Measurements from ENCODE around the gene IRS2.

Gene IRS2

DNA sequence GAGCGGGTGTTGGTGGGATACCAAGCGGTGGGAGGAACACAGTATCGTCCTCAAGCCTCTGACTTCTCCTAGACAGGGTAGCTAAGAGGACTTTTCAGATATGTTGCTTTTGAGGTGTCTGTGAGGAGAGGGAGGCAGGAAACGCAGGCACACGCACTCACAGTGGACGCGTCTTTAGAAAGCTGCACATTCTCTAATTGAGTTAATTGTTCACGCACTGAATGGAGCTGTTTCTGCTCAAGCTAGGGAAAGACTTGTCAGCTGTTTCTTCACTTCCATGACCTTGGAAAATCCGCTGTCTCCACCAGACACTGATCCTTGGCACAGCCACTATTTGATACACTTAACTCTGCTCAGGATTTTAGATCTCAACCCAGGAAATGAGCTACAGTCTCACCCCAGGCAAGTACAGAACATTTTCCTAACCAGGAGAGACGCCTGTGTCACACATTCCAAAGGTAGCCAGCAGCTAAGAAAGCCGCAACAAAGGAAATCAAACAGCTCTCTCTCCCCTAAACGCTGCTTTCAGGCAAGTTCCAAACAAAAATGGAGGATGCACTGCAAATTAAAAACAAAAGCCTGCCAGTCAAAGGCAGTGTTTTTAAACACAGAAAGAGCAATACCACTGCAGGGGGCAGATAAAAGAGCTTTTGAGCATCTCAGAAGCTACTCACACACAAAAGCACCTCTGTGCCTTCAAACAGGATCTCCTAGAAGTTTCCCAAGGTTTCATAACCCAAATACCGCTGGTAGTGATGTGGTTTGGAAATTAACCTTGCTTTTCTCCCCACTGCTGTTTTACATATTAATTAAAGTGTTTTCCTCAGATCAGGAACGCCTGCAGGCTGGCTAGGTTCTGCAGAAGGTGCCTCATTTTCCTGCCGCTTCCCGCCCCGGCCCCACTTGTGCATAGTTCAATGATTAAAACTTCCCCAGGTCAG, 57.3 kb downstream of the IRS2 start:
- DNase-seq, result no peak

DNA sequence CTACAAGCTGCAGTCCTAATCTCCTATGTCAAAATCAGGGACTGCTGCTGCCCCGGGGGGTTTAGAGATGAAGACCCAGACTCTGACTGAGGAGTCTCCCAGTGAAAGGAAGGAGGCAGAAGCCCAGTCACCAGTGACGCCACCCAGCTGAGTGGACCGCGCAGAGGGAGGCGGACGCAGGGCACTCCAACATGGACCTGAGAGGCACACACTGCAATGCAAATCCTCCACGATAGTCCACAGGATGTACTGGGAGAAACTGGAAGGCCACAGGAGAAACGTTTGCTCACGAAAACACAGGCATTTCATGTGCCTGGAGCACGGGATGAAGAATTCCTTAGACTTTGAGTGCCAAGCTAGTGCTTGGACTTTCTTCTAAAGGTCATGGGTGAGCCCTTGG, 58.3 kb downstream of the IRS2 start:
- DNase-seq, result no peak

GRCh38 chr13:109727251-109727650, 59.1 kb downstream of the IRS2 start:
- no peak for DNase-seq

DNA sequence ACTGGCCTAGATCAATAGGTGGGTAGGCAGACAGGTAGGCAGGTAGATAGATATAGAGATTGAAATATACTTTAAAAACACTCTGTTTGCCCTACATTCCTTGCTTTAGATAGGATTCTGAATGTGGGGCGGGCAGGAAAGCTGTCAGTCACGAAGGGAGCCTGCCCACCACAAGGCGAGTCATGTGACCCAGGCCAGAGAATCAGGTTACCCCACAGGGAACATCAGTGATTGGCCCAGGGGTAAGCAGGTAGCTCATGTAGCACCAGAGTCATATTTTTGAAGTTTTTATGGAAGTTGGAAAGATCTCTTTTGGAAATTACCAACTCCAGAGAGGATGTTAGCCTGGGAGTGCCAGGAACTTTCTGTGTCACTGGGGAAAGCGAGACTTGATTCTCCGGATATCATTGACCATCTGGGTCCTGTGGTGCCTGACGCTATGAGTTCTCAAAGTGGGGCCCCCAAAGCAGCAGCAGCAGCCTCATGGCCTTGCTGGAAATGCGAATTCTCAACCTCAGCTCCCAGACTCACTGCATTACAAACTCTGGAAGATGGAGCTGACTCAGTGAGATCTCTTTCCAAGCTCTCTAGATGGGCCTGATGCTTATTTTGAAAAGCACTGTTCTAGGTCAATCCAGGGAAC, 60.3 kb downstream of the IRS2 start:
- no peak for DNase-seq

GRCh38 chr13:109725297-109725696, 61.1 kb downstream of the IRS2 start:
- no peak for DNase-seq

DNA sequence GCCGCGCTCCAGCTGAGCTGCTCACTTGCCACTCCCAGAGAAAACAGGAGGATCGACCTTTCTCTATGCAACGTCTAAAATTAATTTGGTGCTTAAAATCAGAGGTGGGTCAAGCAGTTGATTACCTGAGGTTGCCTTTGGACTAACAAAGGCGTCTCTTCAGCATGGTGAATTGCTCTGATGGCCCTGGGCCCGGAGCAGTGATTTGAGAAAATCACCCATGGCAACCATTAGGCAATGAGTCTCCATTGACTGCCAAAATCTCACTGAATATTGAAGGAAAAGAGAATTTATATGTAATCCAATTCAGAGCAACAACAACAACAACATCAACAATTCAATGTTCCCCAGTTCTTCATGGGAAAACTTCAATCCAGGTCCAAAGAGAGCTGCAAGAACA, 61.8 kb downstream of the IRS2 start:
- no peak for DNase-seq

GRCh38 chr13:109723046-109723445, 63.3 kb downstream of the IRS2 start:
- DNase-seq, result no peak

GRCh38 chr13:109722068-109722467, 64.3 kb downstream of the IRS2 start:
- no peak for DNase-seq

GRCh38 chr13:109720758-109721184, 65.6 kb downstream of the IRS2 start:
- no peak for DNase-seq

- DNase-seq, result no peak
Measured at GRCh38 chr13:109719962-109720646, 66.3 kb downstream of the IRS2 start.

- DNase-seq, result no peak
Measured at GRCh38 chr13:109718726-109719125, 67.7 kb downstream of the IRS2 start.

DNA sequence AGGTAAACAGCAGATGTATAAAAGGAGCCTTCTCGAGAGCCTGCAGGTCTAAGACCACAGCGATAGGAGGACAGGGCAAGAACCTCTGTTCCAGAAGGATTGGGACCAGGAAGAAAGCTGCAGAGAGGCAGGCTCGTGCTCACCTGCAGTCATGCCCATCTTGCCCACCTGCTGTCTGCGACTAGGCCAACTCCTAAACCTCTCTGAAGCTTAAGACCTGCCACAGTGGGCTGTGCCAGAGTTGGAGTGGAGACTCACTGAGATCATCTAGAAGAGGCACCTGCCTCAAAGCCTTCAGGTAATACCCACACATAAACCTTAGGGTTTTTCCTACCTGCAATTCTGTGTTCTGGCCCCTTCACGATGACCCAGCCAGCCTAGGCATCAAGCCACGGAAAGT, 68.7 kb downstream of the IRS2 start:
- no peak for DNase-seq

- peak in 1 of 2 experiments; percentile 35 for DNase-seq
Measured at GRCh38 chr13:109715902-109716301, 70.5 kb downstream of the IRS2 start.

DNA sequence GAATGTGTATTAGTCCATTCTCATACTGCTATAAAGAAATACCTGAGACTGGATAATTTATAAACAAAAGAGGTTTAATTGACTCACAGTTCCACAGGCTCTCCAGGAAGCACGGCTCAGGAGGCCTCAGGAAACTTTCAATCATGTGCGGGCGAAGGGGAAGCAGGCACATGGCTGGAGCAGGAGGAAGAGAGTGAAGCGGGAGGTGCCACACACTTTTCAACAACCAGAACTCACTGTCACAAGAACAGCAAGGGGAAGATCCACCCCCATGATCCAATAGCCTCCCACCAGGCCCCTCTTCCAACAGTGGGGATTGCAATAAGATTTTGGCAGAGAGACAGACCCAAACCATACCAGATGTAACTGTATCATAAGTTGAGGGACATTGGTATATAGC, 72.7 kb downstream of the IRS2 start:
- no peak for DNase-seq

DNA sequence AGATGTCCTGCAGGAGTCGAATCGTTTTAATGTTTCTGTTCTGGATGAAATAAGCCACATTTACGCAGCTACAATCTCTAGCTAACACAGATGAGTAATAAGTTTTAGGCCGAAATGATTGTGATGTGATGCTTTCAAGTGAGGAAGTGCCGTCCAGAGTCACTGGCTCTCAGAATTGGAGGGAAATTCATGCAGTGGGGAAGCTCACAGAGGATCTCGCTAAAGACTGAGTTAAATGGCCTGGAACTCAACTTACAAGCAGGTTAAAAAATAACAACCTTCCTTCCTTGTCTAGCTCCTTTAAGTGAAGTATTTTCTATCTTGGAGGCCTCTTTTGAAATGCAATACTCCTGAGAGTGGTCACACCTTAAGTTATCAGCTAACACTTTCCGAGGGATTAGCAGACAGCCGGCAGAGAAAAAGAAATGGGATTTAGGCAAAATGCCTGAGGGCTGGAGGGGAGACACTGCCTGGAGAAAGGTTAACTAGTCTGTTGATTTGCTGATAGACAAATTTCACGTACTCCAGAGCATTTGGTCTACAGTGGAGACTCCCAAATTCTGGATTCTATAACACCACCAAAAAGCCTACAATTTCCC, 74.2 kb downstream of the IRS2 start:
- DNase-seq, result peak in 1 of 2 experiments; percentile 41

- DNase-seq, result no peak
Measured at GRCh38 chr13:109707742-109708617, 78.4 kb downstream of the IRS2 start.

- peak in 1 of 2 experiments; percentile 61 for DNase-seq
Measured at GRCh38 chr13:109707044-109707741, 79.2 kb downstream of the IRS2 start.

DNA sequence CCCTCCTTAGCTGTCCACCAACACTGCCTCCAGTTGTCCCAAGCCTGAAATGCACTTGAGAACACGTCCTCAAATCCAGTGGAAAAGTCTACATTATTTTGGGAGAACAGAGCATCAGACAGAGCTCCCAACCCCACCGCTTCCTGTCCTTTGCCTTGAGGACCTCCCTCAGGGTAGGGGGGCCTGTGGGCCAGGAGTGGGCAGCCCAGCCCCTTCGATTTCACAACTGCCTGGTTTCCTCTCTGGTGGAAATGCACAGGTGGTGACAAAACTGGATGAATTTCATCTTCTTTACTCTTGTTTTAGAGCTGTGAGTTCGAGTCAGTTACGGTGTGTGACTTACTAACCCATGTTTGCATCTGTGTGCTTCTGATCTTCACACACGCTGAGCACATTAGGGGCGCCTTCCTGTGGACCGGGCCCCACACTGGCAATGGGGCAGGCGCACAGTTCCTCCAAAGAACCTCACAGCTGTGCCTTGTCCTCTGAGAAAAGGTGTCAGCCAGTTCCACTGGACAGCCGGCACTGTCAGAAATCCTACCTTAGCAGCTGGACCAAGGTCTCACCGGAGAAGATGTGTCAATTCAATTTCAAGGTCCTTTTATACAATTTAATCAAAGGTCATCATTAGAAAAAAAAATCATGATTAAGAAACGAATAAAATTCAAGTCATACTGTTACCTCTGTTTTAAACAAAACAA, 80.2 kb downstream of the IRS2 start:
- no peak for DNase-seq

DNA sequence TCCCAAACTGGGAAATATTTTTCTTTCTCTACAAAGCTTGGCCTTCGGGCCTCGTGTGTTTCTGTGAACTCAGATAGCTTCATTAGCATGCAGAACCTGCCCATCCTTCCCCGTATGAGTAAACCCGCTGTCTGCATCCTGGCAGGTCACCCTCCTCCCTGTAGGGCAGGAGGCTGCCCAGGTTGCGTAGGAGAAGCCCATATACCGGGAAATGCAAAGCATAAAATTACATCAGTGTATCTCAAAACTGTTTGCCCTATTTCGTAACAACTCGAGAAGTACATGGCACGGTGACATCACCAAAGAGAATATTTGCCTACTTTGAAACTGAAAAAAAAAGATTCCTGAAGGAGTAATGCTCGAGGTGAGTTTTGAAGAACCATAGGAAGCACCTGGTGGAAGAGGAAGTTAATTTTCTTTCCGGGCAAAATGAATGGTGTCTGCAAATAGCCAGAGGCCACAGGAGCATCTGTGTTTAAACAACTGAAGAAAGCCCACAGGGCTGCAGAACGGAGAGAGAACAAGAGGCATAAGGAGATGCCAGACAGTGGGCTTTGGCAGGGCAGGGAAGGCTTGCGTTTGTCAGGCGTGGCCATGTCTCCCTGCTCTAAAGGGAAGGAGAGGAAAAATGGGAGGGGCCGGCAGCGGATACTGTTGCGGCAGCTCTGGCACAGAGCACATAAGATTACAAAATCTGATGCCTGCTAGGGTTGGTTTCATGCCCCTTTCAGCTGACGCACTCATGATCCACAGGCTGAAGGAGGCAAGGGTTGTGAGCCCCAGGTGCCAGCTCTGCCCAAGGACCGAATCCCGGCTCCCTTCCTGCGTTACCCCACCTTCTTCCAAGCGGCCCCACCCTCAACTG, 81.4 kb downstream of the IRS2 start:
- DNase-seq, result no peak

DNA sequence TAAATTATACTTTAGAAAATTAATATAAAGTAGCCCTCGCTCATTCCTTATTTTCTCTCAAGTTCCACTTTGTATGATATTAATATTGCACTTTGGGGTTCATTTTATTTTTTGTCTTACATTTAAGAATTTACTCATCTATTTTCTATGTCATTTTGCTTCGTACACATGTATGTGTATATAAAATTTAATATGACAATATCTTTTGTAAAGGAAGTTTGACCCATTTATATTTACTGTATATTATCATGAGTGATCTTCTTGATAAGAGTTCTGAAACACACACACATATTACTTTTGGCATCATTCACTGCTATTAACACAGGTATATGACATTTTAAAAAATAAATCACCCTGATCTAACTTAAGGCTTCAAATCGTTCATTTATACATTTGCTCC, 83.1 kb downstream of the IRS2 start:
- no peak for DNase-seq
